HG02885 (cell line): ENCODE data around the gene USP10.
"Not testable (repeated sequence)": the region's sequence is repeated elsewhere in the genome, so short reads cannot be mapped to it uniquely, and the experiment has no call there.

Experiments
- ATAC-seq: cut with Tn5 transposase; IDR thresholded peaks from one replicate; pipeline ENCODE4 v1.9.1; 2021; ENCODE audit warnings: mild to moderate bottlenecking; ENCODE audit not compliant: unreplicated experiment, poor library complexity

The USP10 gene

DNA sequence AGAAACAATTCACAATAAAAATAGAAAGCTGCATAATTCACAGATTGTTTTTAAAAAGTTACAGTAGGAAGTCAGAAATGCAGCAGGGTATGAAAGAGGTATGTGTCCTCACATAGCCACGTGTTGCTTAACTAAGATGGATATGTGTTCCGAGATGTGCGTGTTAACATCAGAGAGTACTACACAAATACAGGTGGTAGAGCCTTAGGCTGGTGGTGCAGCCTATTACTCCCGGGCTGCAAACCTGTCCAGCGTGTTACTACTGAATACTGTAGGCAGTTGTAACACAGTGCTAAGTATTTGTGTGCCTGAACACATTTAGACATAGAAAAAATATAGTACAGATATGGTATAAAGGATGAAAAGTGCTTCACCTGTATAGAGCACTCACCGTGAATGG is 46.4 kb downstream of the USP10 start:
- no peak for ATAC-seq

DNA sequence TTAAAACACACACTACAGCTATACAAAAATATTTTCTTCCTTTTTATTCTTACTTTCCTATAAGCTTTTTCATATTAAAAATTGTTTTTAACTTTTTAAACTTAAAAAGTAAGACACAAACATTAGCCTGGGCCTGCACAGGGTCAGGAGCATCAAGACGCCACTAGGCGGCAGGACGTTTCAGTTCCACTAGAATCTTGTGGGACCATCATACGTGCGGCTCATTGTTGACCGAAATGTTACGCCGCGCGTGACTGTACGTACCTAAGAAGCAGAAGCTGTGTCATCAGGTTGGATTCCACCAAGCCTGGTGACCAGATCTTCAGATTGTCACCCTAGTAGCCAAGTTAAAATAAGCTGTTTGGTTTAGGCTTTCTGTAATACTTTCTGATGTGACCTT is 47.1 kb downstream of the USP10 start:
- ATAC-seq = no peak

DNA sequence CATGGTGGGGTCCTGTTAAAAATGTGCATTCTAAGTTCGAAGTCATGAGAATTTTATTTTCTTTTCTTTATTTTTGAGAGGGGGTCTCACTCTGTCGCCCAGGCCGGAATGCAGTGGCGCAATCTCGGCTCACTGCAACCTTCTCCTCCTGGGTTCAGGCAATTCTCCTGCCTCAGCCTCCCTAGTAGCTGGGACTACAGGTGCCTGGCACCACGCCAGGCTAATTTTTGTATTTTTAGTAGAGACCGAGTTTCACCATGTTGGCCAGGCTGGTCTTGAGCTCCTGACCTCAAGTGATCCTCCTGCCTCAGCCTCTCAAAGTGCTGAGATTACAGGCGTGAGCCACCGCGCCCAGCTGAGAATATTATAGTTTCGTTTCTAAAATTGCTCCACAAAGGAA is 48.4 kb downstream of the USP10 start:
- not testable (repeated sequence) for ATAC-seq

DNA sequence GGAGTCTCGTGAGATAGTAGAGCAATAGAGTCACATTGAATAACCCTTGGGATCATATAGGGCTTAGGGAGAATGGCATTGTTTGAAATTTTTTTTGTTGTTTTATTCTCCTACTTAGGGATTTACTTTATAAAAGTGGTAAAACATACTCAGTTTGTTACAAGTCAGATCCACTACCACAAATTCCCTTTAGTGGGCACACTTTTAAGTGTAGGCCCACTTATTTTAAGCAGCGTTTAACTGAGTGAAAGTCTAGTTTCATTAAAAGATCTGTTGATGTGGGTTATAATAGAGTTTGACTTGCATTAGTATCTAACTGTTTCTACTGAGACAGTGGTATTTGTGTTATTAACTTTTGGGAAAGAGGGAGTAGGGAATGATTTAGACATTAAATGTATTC is 49.3 kb downstream of the USP10 start:
- ATAC-seq = no peak

DNA sequence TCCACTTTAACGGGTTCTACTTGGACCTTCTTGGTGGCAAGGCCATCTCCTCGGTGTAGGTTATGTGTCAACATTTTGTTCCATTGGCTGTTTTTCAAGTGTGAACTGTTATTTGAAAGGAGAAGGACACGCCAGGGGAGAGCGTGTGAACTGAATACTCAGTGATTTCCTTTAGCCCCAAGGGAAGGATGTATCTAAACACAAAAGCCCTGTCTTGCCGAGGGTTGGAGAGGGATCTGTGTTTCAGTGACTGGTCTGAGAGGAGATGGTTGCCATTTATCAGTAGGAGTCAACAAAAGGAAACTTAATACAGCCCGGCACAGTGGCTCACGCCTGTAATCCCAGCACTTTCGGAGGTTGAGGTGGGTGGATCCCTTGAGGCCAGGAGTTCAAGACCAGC is 50.0 kb downstream of the USP10 start:
- no peak for ATAC-seq

DNA sequence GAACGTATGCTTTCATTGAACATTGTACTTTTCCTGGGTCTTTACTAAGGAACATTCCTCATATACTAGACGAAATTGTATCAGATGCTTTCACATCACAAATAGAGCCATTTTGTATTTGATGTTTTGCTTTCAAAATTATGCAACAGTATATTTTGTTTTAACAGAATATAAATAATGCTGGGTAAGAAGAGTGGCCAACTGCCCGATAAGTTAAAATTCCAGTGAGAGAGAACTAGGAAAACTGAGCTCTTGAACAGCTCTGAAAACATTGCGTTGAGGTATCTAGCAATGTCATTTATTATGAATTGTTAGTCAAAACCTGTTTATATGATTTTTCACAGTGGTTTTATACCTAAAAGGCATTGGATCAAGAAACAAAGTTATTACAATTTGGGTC is 50.8 kb downstream of the USP10 start:
- no peak for ATAC-seq

DNA sequence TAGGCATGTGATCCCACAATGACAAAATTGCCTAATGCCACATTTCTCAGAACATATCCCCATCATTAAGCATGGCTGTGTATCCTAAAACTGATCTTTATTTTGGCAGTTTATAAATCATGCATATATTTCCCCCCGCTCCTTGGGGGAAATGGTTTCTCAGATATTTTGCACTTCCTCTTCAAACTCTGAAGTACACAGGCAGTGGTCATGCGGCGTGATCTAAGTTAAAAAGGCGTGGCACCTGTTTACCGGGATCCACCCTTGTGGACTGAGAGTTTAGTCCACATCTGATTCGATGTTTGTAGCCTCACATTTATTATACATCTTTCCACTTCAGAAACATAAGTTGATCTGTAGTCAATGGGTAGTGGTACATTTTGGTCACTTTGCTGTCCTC is 51.4 kb downstream of the USP10 start:
- no peak for ATAC-seq

DNA sequence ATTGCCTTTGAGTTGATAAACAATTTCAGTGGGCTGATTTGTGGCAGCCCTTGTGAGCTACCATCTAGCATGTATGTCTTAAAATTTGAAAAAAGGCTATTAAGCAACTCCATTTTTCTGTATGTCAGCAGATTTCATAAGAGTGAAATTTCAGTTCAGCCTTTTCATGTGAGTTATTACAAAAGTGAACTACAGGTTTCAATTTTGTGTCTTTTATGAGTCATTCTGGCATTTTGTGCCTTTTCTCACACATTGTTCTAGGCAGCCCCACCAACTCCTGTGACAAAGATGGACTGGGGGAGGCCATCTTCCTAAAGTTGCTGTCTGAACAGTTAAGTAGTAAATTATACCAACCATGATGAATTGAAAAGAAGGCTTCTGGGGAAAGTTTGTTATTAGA is 52.1 kb downstream of the USP10 start:
- peak; percentile 49 for ATAC-seq

DNA sequence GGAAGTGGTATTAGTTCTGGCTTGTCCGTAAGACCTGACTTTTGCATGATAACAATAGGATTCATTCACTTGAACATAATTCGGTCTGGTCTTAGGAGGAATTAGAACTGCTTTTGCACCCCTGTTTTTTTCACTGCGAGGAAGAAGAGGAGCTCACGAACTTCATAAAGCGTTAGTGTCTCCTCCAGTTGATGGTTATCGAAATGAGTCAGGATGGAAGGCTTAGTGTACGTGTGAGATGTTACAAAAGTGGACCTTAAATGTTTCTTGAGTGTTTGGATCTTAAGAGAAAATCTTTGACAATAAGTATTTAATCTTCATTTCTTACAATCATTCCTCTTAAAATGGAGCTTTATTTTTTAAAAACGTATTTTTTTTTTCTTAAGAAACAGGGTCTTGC is 52.8 kb downstream of the USP10 start:
- no peak for ATAC-seq

DNA sequence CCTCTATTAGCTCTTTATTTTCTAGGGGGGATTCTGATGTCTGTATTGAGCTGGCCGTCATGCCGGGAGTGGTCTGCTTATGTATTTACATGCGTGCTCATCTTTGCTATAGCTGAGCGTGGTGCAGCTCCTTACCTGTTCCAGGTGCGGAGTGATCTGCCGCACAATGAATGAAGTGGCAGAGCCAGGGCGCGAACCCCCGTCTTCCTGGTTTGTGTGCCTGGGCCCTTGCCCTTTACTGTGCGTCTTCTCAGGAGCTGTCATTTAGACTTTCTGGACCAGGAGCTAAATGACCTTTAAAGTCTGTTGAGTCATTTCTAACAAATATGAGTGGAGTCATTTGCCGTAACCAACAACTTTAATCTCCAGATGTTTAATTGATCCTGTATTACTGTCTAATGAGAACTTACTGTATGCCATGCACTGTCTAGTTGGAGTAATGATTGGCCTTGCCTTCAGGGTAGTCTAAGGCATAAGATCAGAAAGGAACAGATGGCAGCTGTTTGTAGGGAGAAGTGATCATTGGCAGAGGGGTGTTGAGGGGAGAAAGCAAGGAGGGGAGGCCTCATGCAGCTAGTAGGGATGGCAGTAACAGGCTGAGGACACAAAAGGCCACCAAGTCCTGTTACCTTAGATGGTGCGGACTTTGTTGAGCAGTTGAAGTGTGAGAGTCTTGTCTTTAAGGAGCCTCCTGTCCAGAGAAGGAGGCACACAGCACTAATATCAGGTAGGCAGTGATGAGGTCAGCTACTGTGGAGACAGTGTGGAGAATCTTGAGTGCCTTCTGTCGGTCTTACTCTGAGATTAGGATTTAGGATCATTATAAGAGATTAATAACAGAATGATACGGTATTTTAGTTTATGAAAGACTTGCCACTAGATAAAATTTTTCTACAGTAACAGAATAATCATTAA is 53.9 kb downstream of the USP10 start:
- ATAC-seq = no peak

DNA sequence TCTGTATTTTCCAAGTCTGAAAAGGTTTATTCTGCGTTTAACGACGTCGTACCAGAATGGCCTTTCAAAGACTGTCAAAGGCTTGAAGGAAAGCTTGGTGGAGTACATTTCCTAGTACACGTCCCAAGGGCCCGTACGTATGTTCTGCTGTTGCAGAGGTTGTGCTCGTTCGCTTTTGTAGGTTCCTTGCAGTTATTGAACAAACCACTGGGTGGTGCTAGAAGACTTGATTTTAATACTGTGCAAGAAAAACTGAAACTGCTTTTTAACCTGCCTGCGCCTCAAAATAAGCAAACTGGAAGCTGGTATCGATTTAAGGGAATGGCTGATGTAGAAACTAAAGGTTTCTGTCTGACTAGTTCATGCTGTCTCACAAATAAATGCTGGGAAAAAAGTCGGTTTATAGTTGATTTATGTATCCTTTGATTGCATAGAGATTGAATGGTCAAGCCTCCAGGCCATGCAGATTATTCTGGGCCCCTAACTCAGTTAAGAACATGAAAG is 54.6 kb downstream of the USP10 start:
- peak; percentile 73 for ATAC-seq

DNA sequence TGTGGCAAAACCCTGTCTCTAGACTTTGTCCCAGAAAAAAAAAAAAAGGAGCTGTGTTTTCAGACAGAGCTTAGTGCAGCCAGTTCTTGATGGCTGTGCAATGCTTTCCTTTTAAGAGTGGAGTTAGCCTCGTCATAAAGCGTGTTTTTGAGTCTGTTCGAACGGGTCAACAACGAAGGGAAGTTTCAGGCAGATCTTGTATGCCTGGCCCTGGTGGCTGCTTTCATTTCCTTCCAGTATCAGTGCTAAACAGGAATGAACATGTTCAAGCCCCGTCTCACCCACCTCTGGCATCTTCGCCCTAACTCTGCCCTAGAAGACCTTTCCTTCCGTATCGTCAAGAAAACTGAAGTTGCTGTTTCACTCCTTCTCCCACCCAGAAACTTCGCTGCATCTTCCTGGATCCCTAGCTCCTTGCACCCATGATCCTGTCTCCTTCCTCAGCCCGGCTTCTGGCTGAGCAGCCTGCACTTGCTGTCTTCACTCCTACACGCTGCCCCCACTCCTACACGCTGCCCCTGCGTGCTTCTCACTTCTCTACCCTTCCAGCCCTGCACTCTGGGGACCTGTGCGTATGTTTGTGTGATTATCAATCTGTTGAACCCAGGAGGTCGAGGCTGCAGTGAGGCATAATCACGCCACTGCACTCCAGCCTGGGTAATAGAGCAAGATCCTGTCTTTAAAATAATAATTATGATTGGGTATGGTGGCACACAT is 55.3 kb downstream of the USP10 start:
- ATAC-seq = no peak

DNA sequence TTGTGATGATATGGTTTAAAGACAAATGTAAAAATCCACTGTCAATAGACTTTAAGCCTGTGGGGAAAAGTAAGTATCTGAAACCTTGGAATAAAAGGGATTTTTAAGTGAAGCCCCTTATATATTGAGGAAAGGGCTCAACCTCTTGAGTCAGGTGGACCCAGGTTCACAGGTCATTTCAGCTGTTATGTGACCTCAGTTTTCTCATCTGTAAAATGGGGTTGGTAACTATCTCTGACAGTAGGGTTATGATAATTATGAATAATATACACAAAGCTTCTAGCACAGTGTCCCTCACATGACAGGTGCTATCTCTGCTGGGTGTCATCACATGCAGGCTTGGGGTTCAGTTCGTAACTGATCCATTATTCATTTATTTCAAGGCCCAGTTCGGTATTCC is 57.0 kb downstream of the USP10 start:
- no peak for ATAC-seq

DNA sequence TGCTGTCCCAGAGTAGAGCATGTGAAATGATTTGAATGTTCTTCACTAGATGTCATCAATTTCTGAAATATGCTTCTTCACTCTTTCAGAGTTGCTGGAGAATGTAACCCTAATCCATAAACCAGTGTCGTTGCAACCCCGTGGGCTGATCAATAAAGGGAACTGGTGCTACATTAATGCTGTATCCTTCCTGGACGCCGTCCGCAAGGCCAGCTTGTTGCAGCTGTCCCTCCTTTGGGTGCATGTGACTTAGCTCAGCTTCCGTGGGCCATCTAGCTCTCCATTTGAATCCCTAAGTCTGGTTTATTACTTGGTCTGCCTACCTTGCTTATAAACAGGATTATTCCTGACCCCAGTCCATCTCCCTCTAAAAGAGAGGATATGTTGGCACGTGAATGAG is 58.8 kb downstream of the USP10 start:
- ATAC-seq = no peak

DNA sequence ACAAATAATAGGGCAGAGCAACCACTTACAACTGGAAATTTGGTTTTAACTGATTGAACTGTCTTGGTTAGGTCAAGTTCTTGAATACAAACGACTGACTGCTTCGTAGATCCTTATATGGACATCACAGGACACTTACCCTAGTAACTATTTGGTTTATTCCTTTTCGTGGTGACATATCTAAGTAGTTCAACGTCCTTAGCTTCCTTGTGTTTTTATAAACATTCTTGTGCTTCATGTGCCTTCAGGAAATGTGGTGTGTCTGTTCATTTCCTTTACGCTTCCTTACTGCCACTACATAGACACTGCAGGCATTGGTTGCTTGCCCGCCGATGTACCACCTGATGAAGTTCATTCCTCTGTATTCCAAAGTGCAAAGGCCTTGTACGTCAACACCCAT is 59.3 kb downstream of the USP10 start:
- no peak for ATAC-seq

DNA sequence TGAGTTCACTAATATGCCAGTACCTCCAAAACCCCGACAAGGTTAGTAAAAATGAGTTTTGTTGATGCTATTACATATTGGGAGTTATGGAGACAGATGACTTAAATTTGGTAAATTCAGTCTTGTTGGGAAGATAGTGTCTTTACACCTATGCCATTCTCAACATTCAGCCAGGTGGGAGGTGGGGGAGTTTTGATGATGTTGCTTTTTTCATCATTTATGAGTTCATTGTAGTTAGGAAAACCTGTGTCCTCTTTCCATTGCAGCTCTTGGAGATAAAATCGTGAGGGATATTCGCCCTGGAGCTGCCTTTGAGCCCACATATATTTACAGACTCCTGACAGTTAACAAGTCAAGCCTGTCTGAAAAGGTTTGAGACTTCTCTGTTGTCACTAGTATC is 60.1 kb downstream of the USP10 start:
- ATAC-seq = no peak

DNA sequence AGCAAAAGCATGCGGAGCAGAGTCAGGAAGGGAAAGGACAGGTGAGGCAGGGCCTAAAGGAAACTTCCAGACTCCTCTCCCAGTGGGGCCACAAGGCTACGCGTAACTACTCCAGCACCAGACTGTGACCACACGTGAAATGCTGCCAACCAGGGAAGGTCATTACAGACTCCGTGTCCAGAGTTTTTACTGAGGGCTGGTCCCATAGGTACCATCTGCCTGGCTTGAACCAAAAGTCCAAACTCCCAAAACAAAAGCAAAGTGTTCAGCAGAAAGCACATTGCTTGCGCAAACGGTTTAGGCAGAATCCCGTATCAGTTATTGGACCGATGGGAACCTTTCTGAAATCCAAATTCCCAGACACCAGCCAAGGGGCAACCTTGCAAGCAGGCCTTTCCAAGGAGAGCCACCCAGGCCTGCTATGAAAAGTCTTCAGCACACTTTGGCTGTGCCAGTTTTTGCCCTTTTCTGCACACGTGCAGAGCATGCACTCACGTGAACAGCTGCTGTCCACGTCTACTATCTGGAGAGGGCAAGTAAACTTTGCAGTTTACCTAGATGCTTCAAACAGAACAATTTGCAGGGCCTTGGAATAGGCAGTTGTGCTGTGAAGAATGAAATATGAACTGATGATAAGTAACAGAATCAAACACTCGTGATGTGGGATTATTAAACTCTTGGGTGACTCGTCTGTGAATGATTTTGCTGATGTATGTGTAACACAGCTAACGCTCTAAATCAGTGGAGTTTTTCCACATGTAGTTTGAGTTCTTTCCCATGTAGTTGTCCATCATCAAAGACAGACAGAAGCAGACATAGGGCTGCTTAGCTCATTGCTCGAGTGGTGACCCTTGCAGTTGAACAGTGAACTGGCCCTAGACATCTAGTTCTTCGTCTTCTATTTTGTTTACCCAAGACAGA is 61.9 kb downstream of the USP10 start:
- no peak for ATAC-seq

DNA sequence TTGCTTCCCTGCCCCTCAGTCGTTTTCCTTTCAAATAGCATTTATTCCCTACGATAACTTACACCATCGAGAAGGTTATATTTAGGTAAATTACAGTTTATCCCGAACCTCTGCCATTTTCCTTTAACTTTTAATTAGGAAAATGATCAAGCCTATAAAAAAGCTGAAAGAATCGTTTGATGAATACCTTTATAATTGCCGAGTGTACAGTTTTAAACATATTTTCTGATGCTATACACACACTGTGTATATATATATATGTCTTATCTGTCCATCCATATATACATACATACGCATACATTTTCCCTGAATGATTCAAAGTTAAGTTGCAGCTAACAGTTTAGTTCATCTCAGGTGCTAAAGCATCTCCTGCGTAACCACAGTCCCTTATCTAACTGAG is 63.4 kb downstream of the USP10 start:
- ATAC-seq = no peak

DNA sequence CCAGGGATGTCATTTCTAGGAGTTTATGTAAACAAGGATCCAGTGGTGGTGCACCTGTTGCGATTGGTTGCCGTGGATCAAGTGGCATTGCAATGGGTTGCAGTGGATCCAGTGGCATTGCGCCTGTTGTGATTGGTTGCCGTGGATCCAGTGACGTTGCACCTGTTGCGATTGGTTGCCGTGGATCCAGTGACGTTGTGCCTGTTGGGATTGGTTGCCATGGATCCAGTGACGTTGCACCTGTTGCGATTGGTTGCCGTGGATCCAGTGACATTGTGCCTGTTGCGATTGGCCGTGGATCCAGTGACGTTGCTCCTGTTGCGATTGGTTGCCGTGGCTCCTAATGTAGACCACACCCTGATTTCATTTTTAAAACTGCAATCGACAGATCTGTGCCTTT is 63.8 kb downstream of the USP10 start:
- no peak for ATAC-seq

DNA sequence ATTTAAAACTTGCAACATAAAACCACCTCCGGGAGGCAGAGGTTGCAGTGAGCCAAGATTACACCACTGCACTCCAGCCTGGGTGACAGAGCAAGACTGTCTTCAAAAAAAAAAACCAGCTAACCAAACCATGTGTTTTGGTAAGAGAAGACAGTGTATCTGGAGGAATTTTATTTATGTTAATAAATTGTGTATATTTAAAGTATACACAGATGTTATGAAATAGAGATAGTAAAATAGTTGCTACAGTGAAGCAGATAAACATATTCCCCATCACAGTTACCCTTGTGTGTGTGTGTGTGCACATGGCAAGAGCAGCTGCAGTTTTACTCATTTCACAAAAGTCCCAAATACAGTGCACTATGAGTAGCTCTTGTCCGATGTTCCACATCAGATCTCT is 65.2 kb downstream of the USP10 start:
- no peak for ATAC-seq
